Activated CD4-positive, alpha-beta T cell treated with anti-CD3 and anti-CD28 coated beads for 24 hours (primary cell): ENCODE results near the gene HACE1.
"Not testable (repeated sequence)": the region's sequence is repeated elsewhere in the genome, so short reads cannot be mapped to it uniquely, and the experiment has no call there.

Experiments used
- DNase-seq, 2 donors: peaks; one replicate each; pipeline ENCODE4 v3.0.0-alpha.2; 2020; ENCODE audit warnings: low read depth in 2 of 2

HACE1 gene

GRCh38 chr6:104828478-104828877 lies 31.2 kb downstream of the HACE1 start:
- no peak for DNase-seq

GRCh38 chr6:104820820-104821219 lies 38.9 kb downstream of the HACE1 start:
- not testable (repeated sequence) for DNase-seq

GRCh38 chr6:104816125-104816524 lies 43.6 kb downstream of the HACE1 start:
- DNase-seq: no peak

- no peak for DNase-seq
These were observed 45.0 kb downstream of the HACE1 start for GRCh38 chr6:104814743-104815142.

GRCh38 chr6:104813552-104813951 lies 46.2 kb downstream of the HACE1 start:
- DNase-seq: no peak

- no peak for DNase-seq
These were observed 50.6 kb downstream of the HACE1 start for GRCh38 chr6:104809116-104809515.

GRCh38 chr6:104805335-104805734 lies 54.4 kb downstream of the HACE1 start:
- not testable (repeated sequence) for DNase-seq

GRCh38 chr6:104799134-104799657 lies 60.5 kb downstream of the HACE1 start:
- DNase-seq: no peak

- no peak for DNase-seq
These were observed 63.5 kb downstream of the HACE1 start for GRCh38 chr6:104796031-104796785.

GRCh38 chr6:104795363-104795762 lies 64.4 kb downstream of the HACE1 start:
- DNase-seq: no peak

GRCh38 chr6:104789770-104790190 lies 69.9 kb downstream of the HACE1 start:
- DNase-seq: no peak

GRCh38 chr6:104788400-104788799 lies 71.3 kb downstream of the HACE1 start:
- no peak for DNase-seq

- no peak for DNase-seq
These were observed 72.4 kb downstream of the HACE1 start for GRCh38 chr6:104787305-104787704.

- DNase-seq: no peak
These were observed 74.8 kb downstream of the HACE1 start for GRCh38 chr6:104784884-104785283.

- no peak for DNase-seq
These were observed 88.4 kb downstream of the HACE1 start for GRCh38 chr6:104771258-104771832.

- no peak for DNase-seq
These were observed 90.8 kb downstream of the HACE1 start for GRCh38 chr6:104768906-104769305.

GRCh38 chr6:104766595-104766994 lies 93.1 kb downstream of the HACE1 start:
- DNase-seq: no peak

GRCh38 chr6:104754788-104755409 lies 104.8 kb downstream of the HACE1 start:
- no peak for DNase-seq

- no peak for DNase-seq
These were observed 106.5 kb downstream of the HACE1 start for GRCh38 chr6:104753251-104753650.

GRCh38 chr6:104750449-104750848 lies 109.3 kb downstream of the HACE1 start:
- DNase-seq: no peak

GRCh38 chr6:104739124-104739523 lies 120.6 kb downstream of the HACE1 start:
- not testable (repeated sequence) for DNase-seq

GRCh38 chr6:104737567-104737966 lies 122.2 kb downstream of the HACE1 start:
- not testable (repeated sequence) for DNase-seq

GRCh38 chr6:104736545-104736944 lies 123.2 kb downstream of the HACE1 start:
- DNase-seq: no peak
